ENCODE measurements around the gene GRM1.

The GRM1 gene

DNA sequence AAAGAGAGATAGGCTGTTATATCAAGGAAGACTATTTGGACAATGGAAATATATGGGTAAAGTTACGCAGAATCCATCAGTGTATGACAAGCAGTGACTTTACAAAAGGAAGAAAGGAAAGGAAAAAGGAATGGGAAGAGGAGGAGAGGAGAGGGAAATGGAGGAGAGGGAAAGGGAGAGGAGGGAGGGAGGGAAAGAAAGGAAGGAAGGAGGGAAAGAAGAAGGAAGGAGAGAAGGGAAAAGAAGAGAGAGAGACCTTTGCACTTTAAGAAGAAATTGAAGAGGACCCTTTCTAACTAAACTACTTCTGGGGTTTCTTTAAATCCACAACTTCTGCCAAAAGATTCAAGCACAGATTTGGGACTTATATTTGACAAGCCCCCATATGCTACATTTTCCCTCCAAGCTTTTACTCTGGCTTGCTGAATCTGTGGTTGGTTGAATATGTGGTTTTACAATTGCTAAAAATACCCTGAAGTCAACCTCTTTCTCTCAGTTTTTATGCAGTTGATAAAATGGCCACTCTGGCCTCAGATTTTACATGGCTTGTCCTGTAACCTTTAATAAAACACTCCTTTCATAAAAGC lies 394.0 kb downstream of the GRM1 start:
- no peak overlapping the region for H3K4me3 ChIP-seq (ENCODE audit: low read length)
- no peaks in the 10 kb centered on the region for H3K79me2 ChIP-seq (ENCODE audit: low read length)
- H3K36me3 ChIP-seq (replicated peaks; ENCODE audit: low read depth, low read length), result no peaks in the 10 kb centered on the region
- no peak overlapping the region for H2AFZ ChIP-seq (ENCODE audit: low read depth, low read length)
- H3K4me2 ChIP-seq (ENCODE audit: low read length), result no peak overlapping the region
- TF ChIP-seq CTCF (IDR thresholded peaks at IDR 0.05; ENCODE audit: low read depth, low read length) (no peak), EZH2phosphoT487 (IDR thresholded peaks at IDR 0.05; ENCODE audit: low read depth) (no peak)
- no peak overlapping the region for H3K9ac ChIP-seq (ENCODE audit: low read length)
- no peaks in the 10 kb centered on the region for H3K4me1 ChIP-seq (ENCODE audit: low read length)
- no peaks in the 10 kb centered on the region for H3K9me3 ChIP-seq (ENCODE audit: insufficient read depth, low read length)
- no peak overlapping the region for H3K27ac ChIP-seq (ENCODE audit: low read length)
- no peaks in the 10 kb centered on the region for H3K27me3 ChIP-seq (ENCODE audit: low read depth, low read length)
- H4K20me1 ChIP-seq (ENCODE audit: insufficient read depth, low read length), result no peaks in the 10 kb centered on the region

- Histone ChIP-seq H4K20me1 (ENCODE audit: insufficient read depth, low read length) (no peaks in the 10 kb centered on the region), H3K9me3 (ENCODE audit: insufficient read depth, low read length) (no peaks in the 10 kb centered on the region), H3K4me2 (ENCODE audit: low read length) (no peak overlapping the region), H3K36me3 (replicated peaks; ENCODE audit: low read depth, low read length) (no peaks in the 10 kb centered on the region), H3K27me3 (ENCODE audit: low read depth, low read length) (no peaks in the 10 kb centered on the region), H2AFZ (ENCODE audit: low read depth, low read length) (no peak overlapping the region), H3K27ac (ENCODE audit: low read length) (no peak overlapping the region), H3K9ac (ENCODE audit: low read length) (no peak overlapping the region), H3K4me1 (ENCODE audit: low read length) (no peaks in the 10 kb centered on the region), H3K4me3 (ENCODE audit: low read length) (no peak overlapping the region), H3K79me2 (ENCODE audit: low read length) (no peaks in the 10 kb centered on the region)
- TF ChIP-seq CTCF (IDR thresholded peaks at IDR 0.05; ENCODE audit: low read depth, low read length), result no peak
Observed at GRCh38 chr6:146423452-146423851, 394.6 kb downstream of the GRM1 start.

DNA sequence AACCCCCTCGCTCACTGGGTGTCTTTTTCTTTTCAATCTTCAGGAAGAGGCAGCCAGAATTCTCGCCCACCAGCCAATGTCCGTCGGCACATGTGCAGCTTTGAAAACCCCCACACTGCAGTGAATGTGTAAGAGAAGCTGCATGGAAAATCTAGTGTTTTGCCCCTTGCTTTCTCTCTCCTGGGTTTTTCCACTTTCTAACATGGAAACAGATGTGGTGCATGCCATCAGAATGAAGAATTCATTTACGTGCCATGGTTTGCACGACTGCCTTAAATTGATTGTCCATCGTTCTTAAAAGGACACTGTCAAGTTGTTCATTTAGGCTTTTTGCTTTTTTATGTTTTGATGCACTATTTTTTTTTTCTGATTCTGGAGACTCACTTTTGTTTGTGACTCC lies 397.7 kb downstream of the GRM1 start:
- Histone ChIP-seq H3K9ac (ENCODE audit: low read length) (no peak overlapping the region), H3K4me3 (ENCODE audit: low read length) (no peak overlapping the region), H3K4me2 (ENCODE audit: low read length) (no peak overlapping the region), H3K79me2 (ENCODE audit: low read length) (no peaks in the 10 kb centered on the region), H4K20me1 (ENCODE audit: insufficient read depth, low read length) (no peaks in the 10 kb centered on the region), H3K4me1 (ENCODE audit: low read length) (no peaks in the 10 kb centered on the region), H3K9me3 (ENCODE audit: insufficient read depth, low read length) (no peaks in the 10 kb centered on the region), H3K36me3 (replicated peaks; ENCODE audit: low read depth, low read length) (no peaks in the 10 kb centered on the region), H2AFZ (ENCODE audit: low read depth, low read length) (no peak overlapping the region), H3K27me3 (ENCODE audit: low read depth, low read length) (no peaks in the 10 kb centered on the region), H3K27ac (ENCODE audit: low read length) (no peak overlapping the region)
- TF ChIP-seq EZH2phosphoT487 (IDR thresholded peaks at IDR 0.05; ENCODE audit: low read depth), result no peak
- TF ChIP-seq CTCF (IDR thresholded peaks at IDR 0.05; ENCODE audit: low read depth, low read length), result no peak

DNA sequence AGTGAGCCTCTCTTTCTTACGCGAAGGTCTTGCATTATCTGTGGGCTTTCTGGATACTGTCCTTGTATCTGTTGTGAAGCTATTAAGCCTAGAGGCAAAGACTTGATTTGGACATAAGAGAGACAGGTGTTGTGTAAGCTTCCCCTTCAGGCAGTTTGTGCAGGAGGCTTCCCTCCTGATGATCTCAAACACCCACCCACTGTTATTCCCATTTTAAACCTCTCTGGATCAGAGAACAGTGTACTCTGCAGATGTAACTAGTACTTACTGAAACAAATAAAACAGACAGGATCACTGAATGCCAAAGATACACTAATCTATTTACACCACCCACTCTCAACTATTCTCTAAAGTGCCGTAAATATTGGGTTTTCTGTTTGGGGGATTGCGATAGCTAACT lies 401.0 kb downstream of the GRM1 start:
- Histone ChIP-seq H3K9me3 (ENCODE audit: insufficient read depth, low read length) (no peaks in the 10 kb centered on the region), H3K27me3 (ENCODE audit: low read depth, low read length) (no peaks in the 10 kb centered on the region), H3K4me2 (ENCODE audit: low read length) (no peak overlapping the region), H3K4me3 (ENCODE audit: low read length) (no peak overlapping the region), H3K36me3 (replicated peaks; ENCODE audit: low read depth, low read length) (no peaks in the 10 kb centered on the region), H3K79me2 (ENCODE audit: low read length) (no peaks in the 10 kb centered on the region), H3K4me1 (ENCODE audit: low read length) (no peaks in the 10 kb centered on the region), H3K9ac (ENCODE audit: low read length) (no peak overlapping the region), H3K27ac (ENCODE audit: low read length) (no peak overlapping the region), H4K20me1 (ENCODE audit: insufficient read depth, low read length) (no peaks in the 10 kb centered on the region), H2AFZ (ENCODE audit: low read depth, low read length) (no peak overlapping the region)
- TF ChIP-seq EZH2phosphoT487 (IDR thresholded peaks at IDR 0.05; ENCODE audit: low read depth) (no peak), CTCF (IDR thresholded peaks at IDR 0.05; ENCODE audit: low read depth, low read length) (no peak)

All from OCI-LY3 (cell line).